HepG2 (cell line): ENCODE data around the gene ACCSL. TPM values are rescaled to one million over a fixed set of nuclear protein-coding genes. Genes with fewer than 3 reads are reported as not detected.

Experiments
- BORCS8-MEF2B ChIP-seq: sonication (generic); formaldehyde crosslinking; IDR thresholded peaks from 2 replicates; pipeline ENCODE4 v1.8.0; 2022; ENCODE audit warnings: mild to moderate bottlenecking, missing genetic modification reagents
- DNMT3B ChIP-seq: conservative IDR thresholded peaks from 2 replicates; pipeline ENCODE4 v1.6.1; 2016; ENCODE audit warnings: missing biosample characterization, control low read depth
- ELK4 ChIP-seq: sonication (generic); formaldehyde crosslinking; IDR thresholded peaks from 2 replicates; pipeline ENCODE4 v1.9.0; 2021; ENCODE audit warnings: missing genetic modification reagents, borderline replicate concordance
- EP300 ChIP-seq, 3 experiments: sonication (generic) in 1 of 3; formaldehyde crosslinking in 1 of 3; IDR thresholded peaks; 2 replicates each; pipeline versions ENCODE4 v1.5.1 to v1.6.1; 2011 to 2020; ENCODE audit warnings: low read depth in 2 of 3, low read length in 2 of 3, borderline replicate concordance in 1 of 3, improper control_type of control experiment in 1 of 3, mild to moderate bottlenecking in 1 of 3, missing genetic modification reagents in 1 of 3, moderate library complexity in 1 of 3
- FOXK2 ChIP-seq: fragments of 450-650 bp; IDR thresholded peaks from 2 replicates; pipeline ENCODE4 v1.6.1; 2016
- HMG20B ChIP-seq: conservative IDR thresholded peaks from 2 replicates; pipeline ENCODE4 v1.6.1; 2016; ENCODE audit warnings: missing genetic modification reagents, missing compliant biosample characterization
- HNRNPLL ChIP-seq: fragments of 200-400 bp; formaldehyde crosslinking; IDR thresholded peaks from 2 replicates; pipeline ENCODE4 v1.6.1; 2017; ENCODE audit warnings: mild to moderate bottlenecking, low read depth, low read length; ENCODE audit not compliant: poor library complexity, severe bottlenecking
- JUN ChIP-seq: sonication (generic); formaldehyde crosslinking; IDR thresholded peaks from 2 replicates; pipeline ENCODE4 v1.4.0; 2020; ENCODE audit warnings: mild to moderate bottlenecking, missing genetic modification reagents
- MIXL1 ChIP-seq: IDR thresholded peaks from 2 replicates; pipeline ENCODE4 v1.6.1; 2016
- MTA3 ChIP-seq: sonication (generic); formaldehyde crosslinking; IDR thresholded peaks from 2 replicates; pipeline ENCODE4 v1.4.0; 2020; ENCODE audit warnings: missing genetic modification reagents
- NFATC3 ChIP-seq: sonication (generic); formaldehyde crosslinking; IDR thresholded peaks from 2 replicates; pipeline ENCODE4 v1.5.1; 2020; ENCODE audit warnings: mild to moderate bottlenecking, missing genetic modification reagents
- PCBP2 ChIP-seq: fragments of 200-400 bp; formaldehyde crosslinking; optimal IDR thresholded peaks from 2 replicates; pipeline ENCODE3; 2018; ENCODE audit warnings: low read length, low read depth; ENCODE audit not compliant: poor library complexity, severe bottlenecking
- RAD21 ChIP-seq: fragments of 450-650 bp; formaldehyde crosslinking; IDR thresholded peaks from 2 replicates; pipeline ENCODE4 v1.5.0; 2020; ENCODE audit warnings: mild to moderate bottlenecking
- ZBTB7B ChIP-seq: sonication (generic); formaldehyde crosslinking; IDR thresholded peaks from 2 replicates; pipeline ENCODE4 v1.4.0; 2020; ENCODE audit warnings: missing genetic modification reagents
- ZNF234 ChIP-seq: sonication (generic); formaldehyde crosslinking; conservative IDR thresholded peaks from 2 replicates; pipeline ENCODE4 v1.5.1; 2020; ENCODE audit warnings: mild to moderate bottlenecking, missing genetic modification reagents
- ZNF552 ChIP-seq: sonication (generic); formaldehyde crosslinking; IDR thresholded peaks from 2 replicates; pipeline ENCODE4 v1.9.0; 2022; ENCODE audit warnings: missing genetic modification reagents, mild to moderate bottlenecking, borderline replicate concordance
- ZNF569 ChIP-seq: sonication (generic); formaldehyde crosslinking; IDR thresholded peaks from 2 replicates; pipeline ENCODE4 v1.5.0; 2020; ENCODE audit warnings: mild to moderate bottlenecking, missing genetic modification reagents, moderate library complexity, borderline replicate concordance
- ZNF577 ChIP-seq: sonication (generic); formaldehyde crosslinking; IDR thresholded peaks from 2 replicates; pipeline ENCODE4 v1.4.0; 2020; ENCODE audit warnings: mild to moderate bottlenecking, low read depth, missing genetic modification reagents, borderline replicate concordance
- ZNF691 ChIP-seq: sonication (generic); formaldehyde crosslinking; IDR thresholded peaks from 2 replicates; pipeline ENCODE4 v1.4.0; 2020; ENCODE audit warnings: missing genetic modification reagents, low read depth, mild to moderate bottlenecking, borderline replicate concordance
- ZNF883 ChIP-seq: sonication (generic); formaldehyde crosslinking; IDR thresholded peaks from 2 replicates; pipeline ENCODE4 v1.5.1; 2020; ENCODE audit warnings: mild to moderate bottlenecking, missing genetic modification reagents; ENCODE audit errors: not compliant biosample characterization
- ZNF891 ChIP-seq: sonication (generic); formaldehyde crosslinking; IDR thresholded peaks from 2 replicates; pipeline ENCODE4 v1.5.0; 2020; ENCODE audit warnings: mild to moderate bottlenecking, missing genetic modification reagents
- ZSCAN20 ChIP-seq: sonication (generic); formaldehyde crosslinking; IDR thresholded peaks from 2 replicates; pipeline ENCODE4 v1.4.0; 2020; ENCODE audit warnings: missing genetic modification reagents, mild to moderate bottlenecking, borderline replicate concordance
- polyA plus RNA-seq, 8 experiments: library from polyadenylated mRNA; depleted of rRNA in 3 of 8; stranded (reverse) in 7 of 8; unstranded in 1 of 8; fragments of >200 nt; fragmentation: Illumina TruSeq in 4 of 8; extraction: Trizol in 4 of 8; gene quantifications; 2 replicates each; pipeline versions ENCODE4 v1.2.1 to v1.2.3, GENCODE V29; 2011 to 2016; ENCODE audit warnings: low read depth in 4 of 8, missing spikeins in 1 of 8, mixed read lengths in 1 of 8; ENCODE audit not compliant: insufficient read depth in 1 of 8
- total RNA-seq, 5 experiments: library from RNA; depleted of rRNA; stranded (reverse); fragments of >200 nt; fragmentation: Illumina TruSeq; extraction: Trizol; gene quantifications; 2 replicates each; pipeline ENCODE4 v1.2.3, GENCODE V29; 2016; ENCODE audit warnings: low read depth in 1 of 5
- TF ChIP-seq, protein P1 (sequence below): sonication (generic); formaldehyde crosslinking; IDR thresholded peaks from 2 replicates; pipeline ENCODE4 v1.5.0; 2020; ENCODE audit warnings: missing genetic modification reagents, mild to moderate bottlenecking, borderline replicate concordance
- TF ChIP-seq, protein P2 (sequence below): sonication (generic); formaldehyde crosslinking; IDR thresholded peaks from 2 replicates; pipeline ENCODE4 v1.5.1; 2020; ENCODE audit warnings: missing genetic modification reagents, mild to moderate bottlenecking, borderline replicate concordance

Gene ACCSL
- total and polyA plus RNA-seq, 2 of the 13 experiments (the other 11 are each of a cell fraction or from before 2014, with no cell fraction given), result not detected

GRCh38 chr11:44065841-44066731 lies 18.3 kb downstream of the ACCSL start, which contains the start of gene ACCS (continued):
- TF ChIP-seq RAD21 (peak; percentile 34; the same call in 1 of the 2 replicates), ZNF569 (CRISPR knock-in tag) (no peak), ZBTB7B (CRISPR knock-in tag) (0 out of 2 replicates have a peak, but pooled peaks have one; percentile 29), PCBP2 (no peak), BORCS8-MEF2B (CRISPR knock-in tag) (no peak; the same call in 1 of the 2 replicates), ZNF552 (CRISPR knock-in tag) (no peak), DNMT3B (CRISPR knock-in tag) (no peak), HNRNPLL (peak; percentile 45), MIXL1 (CRISPR knock-in tag) (no peak), FOXK2 (no peak), ZNF691 (CRISPR knock-in tag) (0 out of 2 replicates have a peak, but pooled peaks have one; percentile 48), ZSCAN20 (CRISPR knock-in tag) (no peak), MTA3 (CRISPR knock-in tag) (no peak), HMG20B (CRISPR knock-in tag) (no peak), ZNF234 (no peak), JUN (no peak), NFATC3 (CRISPR knock-in tag) (no peak), EP300 (IDR thresholded peaks at IDR 0.05; ENCODE audit: low read depth in 2 of 2, low read length in 2 of 2) (no peak), EP300 (CRISPR knock-in tag; IDR thresholded peaks at IDR 0.05; ENCODE audit: borderline replicate concordance) (no peak), ELK4 (CRISPR knock-in tag) (no peak), ZNF891 (no peak), ZNF577 (CRISPR knock-in tag) (no peak), ZNF883 (CRISPR knock-in tag) (peak; percentile 46)
- TF ChIP-seq, protein P1, sequence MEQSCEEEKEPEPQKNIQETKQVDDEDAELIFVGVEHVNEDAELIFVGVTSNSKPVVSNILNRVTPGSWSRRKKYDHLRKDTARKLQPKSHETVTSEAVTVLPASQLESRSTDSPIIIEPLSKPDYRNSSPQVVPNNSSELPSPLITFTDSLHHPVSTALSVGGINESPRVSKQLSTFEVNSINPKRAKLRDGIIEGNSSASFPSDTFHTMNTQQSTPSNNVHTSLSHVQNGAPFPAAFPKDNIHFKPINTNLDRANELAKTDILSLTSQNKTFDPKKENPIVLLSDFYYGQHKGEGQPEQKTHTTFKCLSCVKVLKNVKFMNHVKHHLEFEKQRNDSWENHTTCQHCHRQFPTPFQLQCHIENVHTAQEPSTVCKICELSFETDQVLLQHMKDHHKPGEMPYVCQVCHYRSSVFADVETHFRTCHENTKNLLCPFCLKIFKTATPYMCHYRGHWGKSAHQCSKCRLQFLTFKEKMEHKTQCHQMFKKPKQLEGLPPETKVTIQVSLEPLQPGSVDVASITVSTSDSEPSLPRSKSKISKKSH, result no peak
- TF ChIP-seq, protein P2, sequence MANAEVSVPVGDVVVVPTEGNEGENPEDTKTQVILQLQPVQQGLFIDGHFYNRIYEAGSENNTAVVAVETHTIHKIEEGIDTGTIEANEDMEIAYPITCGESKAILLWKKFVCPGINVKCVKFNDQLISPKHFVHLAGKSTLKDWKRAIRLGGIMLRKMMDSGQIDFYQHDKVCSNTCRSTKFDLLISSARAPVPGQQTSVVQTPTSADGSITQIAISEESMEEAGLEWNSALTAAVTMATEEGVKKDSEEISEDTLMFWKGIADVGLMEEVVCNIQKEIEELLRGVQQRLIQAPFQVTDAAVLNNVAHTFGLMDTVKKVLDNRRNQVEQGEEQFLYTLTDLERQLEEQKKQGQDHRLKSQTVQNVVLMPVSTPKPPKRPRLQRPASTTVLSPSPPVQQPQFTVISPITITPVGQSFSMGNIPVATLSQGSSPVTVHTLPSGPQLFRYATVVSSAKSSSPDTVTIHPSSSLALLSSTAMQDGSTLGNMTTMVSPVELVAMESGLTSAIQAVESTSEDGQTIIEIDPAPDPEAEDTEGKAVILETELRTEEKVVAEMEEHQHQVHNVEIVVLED (CRISPR knock-in tag), result no peak
